ENCODE measurements around the gene MRM1. TPM values are rescaled to one million over a fixed set of nuclear protein-coding genes. Genes with fewer than 3 reads are reported as not detected.

MRM1 gene
- total and polyA plus RNA-seq, 9 of the 15 experiments (the other 6 are each of a cell fraction or from before 2014, with no cell fraction given) = 0.61 to 28.4 (median 21.5) TPM

DNA sequence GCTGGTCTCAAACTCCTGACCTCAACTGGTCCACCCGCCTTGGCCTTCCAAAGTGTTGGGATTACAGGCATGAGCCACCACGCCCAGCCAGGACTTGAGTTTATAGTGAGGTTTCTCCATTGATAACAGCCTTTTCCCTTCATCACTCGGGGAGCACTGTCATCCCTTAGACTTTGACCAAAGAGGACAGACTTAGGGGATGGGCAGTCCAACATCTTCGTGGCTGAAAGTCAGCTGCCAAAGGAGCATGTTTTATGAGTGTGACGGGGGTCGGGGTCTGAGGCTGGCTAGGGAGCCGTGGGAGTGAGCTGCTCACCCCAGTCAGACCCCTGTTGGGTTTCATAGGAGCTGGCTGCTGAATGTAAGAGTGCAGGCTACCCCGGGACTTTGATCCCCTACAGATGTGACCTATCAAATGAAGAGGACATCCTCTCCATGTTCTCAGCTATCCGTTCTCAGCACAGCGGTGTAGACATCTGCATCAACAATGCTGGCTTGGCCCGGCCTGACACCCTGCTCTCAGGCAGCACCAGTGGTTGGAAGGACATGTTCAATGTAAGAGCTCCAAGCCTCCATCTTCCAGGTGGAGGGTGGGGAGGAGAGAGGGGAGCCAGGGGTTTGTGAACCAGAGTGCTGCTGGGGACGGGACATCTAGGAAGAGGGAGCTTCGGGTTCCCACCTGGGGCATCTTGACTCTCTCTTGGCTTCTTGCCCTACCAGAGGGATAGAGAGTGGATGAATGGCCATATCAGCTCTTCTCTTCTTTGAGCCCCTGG lies 6.6 kb upstream of the MRM1 start:
- H3K4me2 ChIP-seq (ENCODE audit: insufficient read depth, low read length) = peak overlapping the region; percentile 53
- TF ChIP-seq SETDB1 (IDR thresholded peaks at IDR 0.05; ENCODE audit: low read length) (no peak), FUS (optimal IDR thresholded peaks at IDR 0.05; ENCODE audit: low read depth, low read length) (no peak), BDP1 (IDR thresholded peaks at IDR 0.05; ENCODE audit: insufficient read depth, insufficient read length) (no peak), NFIC (IDR thresholded peaks at IDR 0.05) (peak; percentile 15; the same call in 1 of the 2 replicates), MCM5 (IDR thresholded peaks at IDR 0.05; ENCODE audit: low read depth) (no peak), ZC3H8 (IDR thresholded peaks at IDR 0.05) (no peak), SMARCB1 (IDR thresholded peaks at IDR 0.05; ENCODE audit: insufficient read length, low read depth) (no peak), ZNF384 (IDR thresholded peaks at IDR 0.05; ENCODE audit: low read depth, low read length) (peak; percentile 53)
- no peak for ATAC-seq
- H3K27me3 ChIP-seq (ENCODE audit: control insufficient read depth in 2 of 2, insufficient read depth in 2 of 2, low read length in 2 of 2) = no peaks in the 10 kb centered on the region
- H3K79me2 ChIP-seq (ENCODE audit: control insufficient read depth, insufficient read depth, low read length) = peaks cover 76% of the 10 kb centered on the region
- BruUV-seq (replicated peaks) = no TSS peak
- no peak overlapping the region for H2AFZ ChIP-seq (ENCODE audit: low read depth, low read length)
- DNase-seq (ENCODE audit: extremely low read depth in 1 of 4, low spot score in 3 of 4) = peak in 2 of 4 experiments; percentile 19 to 33
- peaks cover 70% of the 10 kb centered on the region for H3K36me3 ChIP-seq (ENCODE audit: control insufficient read depth, insufficient read depth, low read length)
- peak overlapping the region in 1 of 2 experiments; percentile 24; a peak in 1 of 4 replicates for H3K9ac ChIP-seq (ENCODE audit: insufficient read depth in 1 of 2, low read depth in 2 of 2, low read length in 2 of 2)
- H3K9me1 ChIP-seq (ENCODE audit: control insufficient read depth, insufficient read depth, low read length) = no peaks in the 10 kb centered on the region
- H4K20me1 ChIP-seq (replicated peaks; ENCODE audit: control insufficient read depth, insufficient read depth, low read length) = no peaks in the 10 kb centered on the region; the same call in 1 of the 2 replicates
- intact Hi-C loops (cut with micrococcal nuclease) (no loop called here), in situ Hi-C loops (cut with MboI) (loop anchor here (5.0 kb wide), 1 partner anchor 48 kb away; no protein-coding TSS in a partner anchor)
- peaks cover 72 to 81% of the 10 kb centered on the region in 2 experiments for H3K4me1 ChIP-seq (replicated peaks in 1 of 2; ENCODE audit: control insufficient read depth in 2 of 2, insufficient read depth in 2 of 2, low read length in 2 of 2)
- 54% methylated on average over 13 of the region's 13 CpGs for WGBS (ENCODE audit: insufficient coverage, low coverage, missing lambda C conversion rate)
- no peak for FAIRE-seq
- ChIA-PET CTCF (ENCODE audit: low intra/inter-chr PET ratio) (no interaction called here), POLR2A (interaction anchor here (0.7 to 3.7 kb wide), 5 partner anchors 11 to 100 kb away, joined by 4 to 19 read pairs (median 7); partner anchors contain the start of genes MYO19 and PIGW)
- H3K9me3 ChIP-seq (replicated peaks; ENCODE audit: control insufficient read depth, insufficient read depth, low read depth, low read length) = no peaks in the 10 kb centered on the region
- peak overlapping the region; percentile 42; the same call in 2 of the 3 replicates for H3K27ac ChIP-seq (ENCODE audit: extremely low read depth, low read depth, low read length)
- H3K4me3 ChIP-seq = no peak overlapping the region
